ENCODE results near the gene FA2H.

GRCh38 chr16:74666010-74666421 lies 108.6 kb downstream of the FA2H start:
- TF ChIP-seq CTCF (IDR thresholded peaks at IDR 0.05 in 4 of 5, conservative IDR thresholded peaks at IDR 0.05 in 1 of 5) = no peak
- TF ChIP-seq POLR2A (IDR thresholded peaks at IDR 0.05) = no peak

Data from gastrocnemius medialis (tissue), 4 donors.